HEK293 (cell line): ENCODE measurements around the gene CCDC102B.

Source experiments
- CTCF ChIA-PET: fragments of 350-600 bp; formaldehyde crosslinking; extraction: SDS; loops from one replicate; lab custom pipeline; 2021; ENCODE audit warnings: antibody characterized with exemption; lab: Yijun Ruan, JAX
- POLR2A ChIA-PET: fragments of 300-600 bp; formaldehyde crosslinking; extraction: SDS; loops from one replicate; lab custom pipeline; 2020; ENCODE audit warnings: antibody characterized with exemption, inconsistent platforms; lab: Yijun Ruan, JAX
- H3K27ac ChIP-seq: fragments of 200-500 bp; sonication (Bioruptor generic); 2 replicates; pipeline ENCODE4 v1.5.1; 2014; ENCODE audit warnings: low read depth, low read length, control low read depth, inconsistent platforms; ENCODE audit errors: extremely low read depth
- H3K36me3 ChIP-seq, 2 experiments: fragments of 200-500 bp in 1 of 2; sonication (Bioruptor generic) in 1 of 2; 1 replicate in 1 of 2; 2 replicates in 1 of 2; pipeline ENCODE4 v1.5.1; 2014 to 2017; ENCODE audit warnings: inconsistent platforms in 2 of 2, low read length in 2 of 2; ENCODE audit not compliant: control insufficient read depth in 2 of 2, insufficient read depth in 1 of 2
- H3K4me1 ChIP-seq: fragments of 200-500 bp; sonication (Bioruptor generic); 2 replicates; pipeline ENCODE4 v1.5.1; 2014; ENCODE audit warnings: mild to moderate bottlenecking, low read length, inconsistent platforms; ENCODE audit not compliant: control insufficient read depth, insufficient read depth
- H3K4me3 ChIP-seq: 2 replicates; pipeline ENCODE4 v1.5.1; 2011; ENCODE audit warnings: low read depth, mild to moderate bottlenecking, control low read depth, low read length, moderate library complexity
- H3K9me3 ChIP-seq: fragments of 200-500 bp; sonication (Bioruptor generic); 2 replicates; pipeline ENCODE4 v1.5.1; 2014; ENCODE audit warnings: low read depth, low read length, inconsistent platforms; ENCODE audit not compliant: control insufficient read depth, insufficient read depth
- ATF2 ChIP-seq: fragments of 450-650 bp; formaldehyde crosslinking; IDR thresholded peaks from 2 replicates; pipeline ENCODE4 v1.5.1; 2016; ENCODE audit warnings: missing biosample characterization, missing genetic modification characterization, low read depth
- IKZF3 ChIP-seq: fragments of 450-650 bp; IDR thresholded peaks from 2 replicates; pipeline ENCODE4 v1.5.0; 2018; ENCODE audit warnings: missing biosample characterization, mild to moderate bottlenecking, missing genetic modification characterization, moderate library complexity
- KLF10 ChIP-seq: fragments of 450-650 bp; IDR thresholded peaks from 2 replicates; pipeline ENCODE4 v1.5.1; 2018; ENCODE audit warnings: missing biosample characterization, mild to moderate bottlenecking, missing genetic modification characterization
- PATZ1 ChIP-seq: fragments of 450-650 bp; formaldehyde crosslinking; IDR thresholded peaks from 2 replicates; pipeline ENCODE4 v1.5.1; 2016; ENCODE audit warnings: missing biosample characterization, missing genetic modification characterization
- SETDB1 ChIP-seq: IDR thresholded peaks from one replicate; pipeline ENCODE4 v1.6.1; 2017; ENCODE audit warnings: mild to moderate bottlenecking, low read length, moderate library complexity, mixed read lengths; ENCODE audit not compliant: insufficient read length
- SP7 ChIP-seq: fragments of 450-650 bp; formaldehyde crosslinking; IDR thresholded peaks from 2 replicates; pipeline ENCODE4 v1.5.1; 2016; ENCODE audit warnings: missing biosample characterization, missing genetic modification characterization
- TCF7L2 ChIP-seq: IDR thresholded peaks from 2 replicates; pipeline ENCODE4 v1.6.1; 2011; ENCODE audit warnings: low read depth, mild to moderate bottlenecking, inconsistent platforms, low read length, moderate library complexity, borderline replicate concordance
- ZFP37 ChIP-seq: fragments of 450-650 bp; formaldehyde crosslinking; IDR thresholded peaks from 2 replicates; pipeline ENCODE4 v1.5.1; 2016; ENCODE audit warnings: missing biosample characterization, missing genetic modification characterization
- ZNF391 ChIP-seq: fragments of 450-650 bp; formaldehyde crosslinking; IDR thresholded peaks from 2 replicates; pipeline ENCODE4 v1.5.1; 2016; ENCODE audit warnings: low read depth, missing biosample characterization, missing genetic modification characterization, borderline replicate concordance
- ZNF48 ChIP-seq: fragments of 450-650 bp; formaldehyde crosslinking; IDR thresholded peaks from 2 replicates; pipeline ENCODE4 v1.5.1; 2016; ENCODE audit warnings: missing biosample characterization, missing genetic modification characterization
- ZNF677 ChIP-seq: fragments of 450-650 bp; IDR thresholded peaks from 2 replicates; pipeline ENCODE4 v1.5.0; 2018; ENCODE audit warnings: missing biosample characterization, mild to moderate bottlenecking, missing genetic modification characterization, moderate library complexity
- TF ChIP-seq, protein P1 (sequence below): fragments of 450-650 bp; formaldehyde crosslinking; IDR thresholded peaks from 2 replicates; pipeline ENCODE4 v1.5.1; 2016; ENCODE audit warnings: missing biosample characterization, missing genetic modification characterization, borderline replicate concordance
- TF ChIP-seq, protein P2 (sequence below): fragments of 450-650 bp; IDR thresholded peaks from 2 replicates; pipeline ENCODE4 v1.5.1; 2018; ENCODE audit warnings: missing biosample characterization, mild to moderate bottlenecking, missing genetic modification characterization
- TF ChIP-seq, protein P3 (sequence below): fragments of 450-650 bp; formaldehyde crosslinking; IDR thresholded peaks from 2 replicates; pipeline ENCODE4; 2016; ENCODE audit warnings: missing biosample characterization, missing genetic modification characterization
- TF ChIP-seq, protein P4 (sequence below): fragments of 450-650 bp; IDR thresholded peaks from 2 replicates; pipeline ENCODE4 v1.5.1; 2018; ENCODE audit warnings: missing biosample characterization, missing genetic modification characterization

The CCDC102B gene

DNA sequence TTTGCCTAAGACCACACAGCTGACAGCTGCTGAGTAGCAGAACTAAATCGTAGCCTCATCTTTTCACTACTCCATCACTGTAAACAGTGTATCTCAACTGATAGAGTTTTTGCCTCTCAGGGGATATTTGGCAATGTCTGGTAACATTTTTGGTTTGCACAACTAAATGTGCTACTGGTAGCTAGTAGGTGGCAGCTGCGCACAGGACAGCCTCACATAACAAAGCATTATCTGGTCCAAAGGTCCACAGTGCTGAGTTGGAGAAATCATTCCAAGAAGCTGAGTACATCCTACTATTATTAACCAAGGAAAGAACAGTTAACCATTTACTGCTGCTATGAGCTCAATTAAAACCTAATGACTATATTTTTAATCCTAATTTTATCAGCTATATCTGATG, 6.1 kb upstream of the CCDC102B start (continued):
- TF ChIP-seq, protein P1, sequence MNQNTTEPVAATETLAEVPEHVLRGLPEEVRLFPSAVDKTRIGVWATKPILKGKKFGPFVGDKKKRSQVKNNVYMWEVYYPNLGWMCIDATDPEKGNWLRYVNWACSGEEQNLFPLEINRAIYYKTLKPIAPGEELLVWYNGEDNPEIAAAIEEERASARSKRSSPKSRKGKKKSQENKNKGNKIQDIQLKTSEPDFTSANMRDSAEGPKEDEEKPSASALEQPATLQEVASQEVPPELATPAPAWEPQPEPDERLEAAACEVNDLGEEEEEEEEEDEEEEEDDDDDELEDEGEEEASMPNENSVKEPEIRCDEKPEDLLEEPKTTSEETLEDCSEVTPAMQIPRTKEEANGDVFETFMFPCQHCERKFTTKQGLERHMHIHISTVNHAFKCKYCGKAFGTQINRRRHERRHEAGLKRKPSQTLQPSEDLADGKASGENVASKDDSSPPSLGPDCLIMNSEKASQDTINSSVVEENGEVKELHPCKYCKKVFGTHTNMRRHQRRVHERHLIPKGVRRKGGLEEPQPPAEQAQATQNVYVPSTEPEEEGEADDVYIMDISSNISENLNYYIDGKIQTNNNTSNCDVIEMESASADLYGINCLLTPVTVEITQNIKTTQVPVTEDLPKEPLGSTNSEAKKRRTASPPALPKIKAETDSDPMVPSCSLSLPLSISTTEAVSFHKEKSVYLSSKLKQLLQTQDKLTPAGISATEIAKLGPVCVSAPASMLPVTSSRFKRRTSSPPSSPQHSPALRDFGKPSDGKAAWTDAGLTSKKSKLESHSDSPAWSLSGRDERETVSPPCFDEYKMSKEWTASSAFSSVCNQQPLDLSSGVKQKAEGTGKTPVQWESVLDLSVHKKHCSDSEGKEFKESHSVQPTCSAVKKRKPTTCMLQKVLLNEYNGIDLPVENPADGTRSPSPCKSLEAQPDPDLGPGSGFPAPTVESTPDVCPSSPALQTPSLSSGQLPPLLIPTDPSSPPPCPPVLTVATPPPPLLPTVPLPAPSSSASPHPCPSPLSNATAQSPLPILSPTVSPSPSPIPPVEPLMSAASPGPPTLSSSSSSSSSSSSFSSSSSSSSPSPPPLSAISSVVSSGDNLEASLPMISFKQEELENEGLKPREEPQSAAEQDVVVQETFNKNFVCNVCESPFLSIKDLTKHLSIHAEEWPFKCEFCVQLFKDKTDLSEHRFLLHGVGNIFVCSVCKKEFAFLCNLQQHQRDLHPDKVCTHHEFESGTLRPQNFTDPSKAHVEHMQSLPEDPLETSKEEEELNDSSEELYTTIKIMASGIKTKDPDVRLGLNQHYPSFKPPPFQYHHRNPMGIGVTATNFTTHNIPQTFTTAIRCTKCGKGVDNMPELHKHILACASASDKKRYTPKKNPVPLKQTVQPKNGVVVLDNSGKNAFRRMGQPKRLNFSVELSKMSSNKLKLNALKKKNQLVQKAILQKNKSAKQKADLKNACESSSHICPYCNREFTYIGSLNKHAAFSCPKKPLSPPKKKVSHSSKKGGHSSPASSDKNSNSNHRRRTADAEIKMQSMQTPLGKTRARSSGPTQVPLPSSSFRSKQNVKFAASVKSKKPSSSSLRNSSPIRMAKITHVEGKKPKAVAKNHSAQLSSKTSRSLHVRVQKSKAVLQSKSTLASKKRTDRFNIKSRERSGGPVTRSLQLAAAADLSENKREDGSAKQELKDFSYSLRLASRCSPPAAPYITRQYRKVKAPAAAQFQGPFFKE (tag by site-specific recombination) = no peak

DNA sequence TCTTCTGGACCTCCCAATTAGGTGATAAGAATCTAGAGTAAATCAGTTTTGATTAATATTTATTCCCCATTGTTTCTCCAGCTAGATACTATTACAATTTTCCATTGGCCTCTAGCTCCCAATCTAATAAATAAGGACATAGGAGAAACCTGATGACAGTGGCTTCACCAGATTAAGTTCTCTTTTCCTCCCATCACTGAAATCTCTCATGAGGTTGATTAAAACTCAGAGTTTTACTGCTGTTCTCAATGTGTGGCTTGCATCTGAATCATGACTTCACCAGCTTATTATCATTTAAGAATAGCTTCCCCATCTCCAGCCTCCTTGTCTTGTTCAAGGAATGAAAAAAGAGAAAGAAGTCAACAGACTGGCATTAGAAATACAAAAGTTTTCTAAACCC, 3.9 kb upstream of the CCDC102B start:
- Histone ChIP-seq H3K4me1 (no peaks in the 10 kb centered on the region), H3K27ac (no peak overlapping the region), H3K4me3 (no peak overlapping the region), H3K36me3 (no peaks in the 10 kb centered on the region), H3K9me3 (no peaks in the 10 kb centered on the region)
- TF ChIP-seq, protein P2, sequence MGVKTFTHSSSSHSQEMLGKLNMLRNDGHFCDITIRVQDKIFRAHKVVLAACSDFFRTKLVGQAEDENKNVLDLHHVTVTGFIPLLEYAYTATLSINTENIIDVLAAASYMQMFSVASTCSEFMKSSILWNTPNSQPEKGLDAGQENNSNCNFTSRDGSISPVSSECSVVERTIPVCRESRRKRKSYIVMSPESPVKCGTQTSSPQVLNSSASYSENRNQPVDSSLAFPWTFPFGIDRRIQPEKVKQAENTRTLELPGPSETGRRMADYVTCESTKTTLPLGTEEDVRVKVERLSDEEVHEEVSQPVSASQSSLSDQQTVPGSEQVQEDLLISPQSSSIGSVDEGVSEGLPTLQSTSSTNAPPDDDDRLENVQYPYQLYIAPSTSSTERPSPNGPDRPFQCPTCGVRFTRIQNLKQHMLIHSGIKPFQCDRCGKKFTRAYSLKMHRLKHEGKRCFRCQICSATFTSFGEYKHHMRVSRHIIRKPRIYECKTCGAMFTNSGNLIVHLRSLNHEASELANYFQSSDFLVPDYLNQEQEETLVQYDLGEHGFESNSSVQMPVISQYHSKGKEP (tag by site-specific recombination) = no peak
- TF ChIP-seq ATF2 (no peak), IKZF3 (tag by site-specific recombination) (no peak), ZNF391 (tag by site-specific recombination) (no peak), ZNF48 (no peak), SP7 (tag by site-specific recombination) (no peak), ZNF677 (no peak), ZFP37 (tag by site-specific recombination) (no peak), KLF10 (tag by site-specific recombination) (no peak), TCF7L2 (no peak), PATZ1 (tag by site-specific recombination) (no peak), SETDB1 (no peak)
- TF ChIP-seq, protein P1 (tag by site-specific recombination) = no peak
- TF ChIP-seq, protein P3, sequence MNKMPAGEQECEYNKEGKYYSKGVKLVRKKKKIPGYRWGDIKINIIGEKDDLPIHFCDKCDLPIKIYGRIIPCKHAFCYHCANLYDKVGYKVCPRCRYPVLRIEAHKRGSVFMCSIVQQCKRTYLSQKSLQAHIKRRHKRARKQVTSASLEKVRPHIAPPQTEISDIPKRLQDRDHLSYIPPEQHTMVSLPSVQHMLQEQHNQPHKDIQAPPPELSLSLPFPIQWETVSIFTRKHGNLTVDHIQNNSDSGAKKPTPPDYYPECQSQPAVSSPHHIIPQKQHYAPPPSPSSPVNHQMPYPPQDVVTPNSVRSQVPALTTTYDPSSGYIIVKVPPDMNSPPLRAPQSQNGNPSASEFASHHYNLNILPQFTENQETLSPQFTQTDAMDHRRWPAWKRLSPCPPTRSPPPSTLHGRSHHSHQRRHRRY (tag by site-specific recombination) = no peak
- TF ChIP-seq, protein P4, sequence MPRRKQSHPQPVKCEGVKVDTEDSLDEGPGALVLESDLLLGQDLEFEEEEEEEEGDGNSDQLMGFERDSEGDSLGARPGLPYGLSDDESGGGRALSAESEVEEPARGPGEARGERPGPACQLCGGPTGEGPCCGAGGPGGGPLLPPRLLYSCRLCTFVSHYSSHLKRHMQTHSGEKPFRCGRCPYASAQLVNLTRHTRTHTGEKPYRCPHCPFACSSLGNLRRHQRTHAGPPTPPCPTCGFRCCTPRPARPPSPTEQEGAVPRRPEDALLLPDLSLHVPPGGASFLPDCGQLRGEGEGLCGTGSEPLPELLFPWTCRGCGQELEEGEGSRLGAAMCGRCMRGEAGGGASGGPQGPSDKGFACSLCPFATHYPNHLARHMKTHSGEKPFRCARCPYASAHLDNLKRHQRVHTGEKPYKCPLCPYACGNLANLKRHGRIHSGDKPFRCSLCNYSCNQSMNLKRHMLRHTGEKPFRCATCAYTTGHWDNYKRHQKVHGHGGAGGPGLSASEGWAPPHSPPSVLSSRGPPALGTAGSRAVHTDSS (tag by site-specific recombination) = no peak
- POLR2A ChIA-PET = no interaction called here
- CTCF ChIA-PET = no interaction called here
